Endothelial cell of umbilical vein (primary cell): ENCODE measurements around the gene P3H2.

Experiments used
- CTCF ChIP-seq, 2 donors: IDR thresholded peaks; 1 replicate in 1 of 2; 2 replicates in 1 of 2; pipeline ENCODE4 v1.5.1; 2011; ENCODE audit warnings: low read length in 2 of 2, mild to moderate bottlenecking in 2 of 2, moderate library complexity in 2 of 2, control low read depth in 1 of 2, inconsistent platforms in 1 of 2, low read depth in 1 of 2; ENCODE audit not compliant: insufficient read depth in 1 of 2; ENCODE audit errors: extremely low read depth in 1 of 2
- EZH2 ChIP-seq: IDR thresholded peaks from 2 replicates; pipeline ENCODE4 v1.6.1; 2012; ENCODE audit warnings: borderline replicate concordance, low read depth, mild to moderate bottlenecking, moderate library complexity, low read length, inconsistent platforms; ENCODE audit not compliant: severe bottlenecking
- FOS ChIP-seq: IDR thresholded peaks from 2 replicates; pipeline ENCODE4 v1.6.1; 2011; ENCODE audit warnings: mild to moderate bottlenecking, low read length, moderate library complexity, borderline replicate concordance; ENCODE audit not compliant: insufficient read depth
- MAX ChIP-seq: IDR thresholded peaks from 2 replicates; pipeline ENCODE4 v1.6.1; 2011; ENCODE audit not compliant: insufficient read depth, insufficient read length
- POLR2A ChIP-seq: IDR thresholded peaks from 2 replicates; pipeline ENCODE4 v1.6.1; 2012; ENCODE audit warnings: low read depth, mild to moderate bottlenecking, control low read depth, low read length
- POLR2AphosphoS5 ChIP-seq: IDR thresholded peaks from 2 replicates; pipeline ENCODE4 v1.6.1; 2012; ENCODE audit warnings: low read depth, mild to moderate bottlenecking, control low read depth, low read length, moderate library complexity; ENCODE audit not compliant: insufficient read depth

GRCh38 chr3:190086191-190086590 lies 34.5 kb downstream of the P3H2 start:
- TF ChIP-seq POLR2A (no peak), CTCF (IDR thresholded peaks at IDR 0.05; ENCODE audit: extremely low read depth in 1 of 2, insufficient read depth in 1 of 2, low read depth in 1 of 2, low read length in 2 of 2) (no peak), EZH2 (no peak), POLR2AphosphoS5 (no peak), FOS (no peak), MAX (no peak)
